Neutrophil (primary cell): Measurements from ENCODE around the gene IFIT1B.

ENCODE experiments used
- H3K27ac ChIP-seq: fragments of 200-600 bp; sonication (generic); 2 replicates; pipeline ENCODE4 v1.5.1; 2016; ENCODE audit warnings: mild to moderate bottlenecking, moderate library complexity
- H3K27me3 ChIP-seq: fragments of 200-600 bp; sonication (generic); 2 replicates; pipeline ENCODE4 v1.6.0; 2016; ENCODE audit warnings: mild to moderate bottlenecking
- H3K36me3 ChIP-seq: fragments of 200-600 bp; sonication (generic); 2 replicates; pipeline ENCODE4 v1.5.1; 2017
- H3K4me1 ChIP-seq, 2 experiments: fragments of 200-600 bp in 1 of 2; sonication (generic) in 1 of 2; 1 replicate in 1 of 2; 2 replicates in 1 of 2; pipeline versions ENCODE4 v1.5.1 to v1.6.1; 2013 to 2016; ENCODE audit warnings: low read depth in 1 of 2, low read length in 1 of 2, mild to moderate bottlenecking in 1 of 2, moderate library complexity in 1 of 2; ENCODE audit not compliant: control insufficient read depth in 1 of 2, insufficient read depth in 1 of 2
- H3K4me3 ChIP-seq, 2 experiments: fragments of 200-600 bp in 1 of 2; sonication (generic) in 1 of 2; 1 replicate in 1 of 2; 2 replicates in 1 of 2; pipeline ENCODE4 v1.5.1; 2013 to 2016; ENCODE audit warnings: low read depth in 1 of 2, low read length in 1 of 2, mild to moderate bottlenecking in 1 of 2, moderate library complexity in 1 of 2
- H3K9me3 ChIP-seq: fragments of 200-600 bp; sonication (generic); 2 replicates; pipeline ENCODE4 v1.5.1; 2016
- CTCF ChIP-seq: fragments of 200-600 bp; sonication (generic); IDR thresholded peaks from 2 replicates; pipeline ENCODE4 v1.5.1; 2016; ENCODE audit warnings: antibody characterized with exemption

Gene IFIT1B

DNA sequence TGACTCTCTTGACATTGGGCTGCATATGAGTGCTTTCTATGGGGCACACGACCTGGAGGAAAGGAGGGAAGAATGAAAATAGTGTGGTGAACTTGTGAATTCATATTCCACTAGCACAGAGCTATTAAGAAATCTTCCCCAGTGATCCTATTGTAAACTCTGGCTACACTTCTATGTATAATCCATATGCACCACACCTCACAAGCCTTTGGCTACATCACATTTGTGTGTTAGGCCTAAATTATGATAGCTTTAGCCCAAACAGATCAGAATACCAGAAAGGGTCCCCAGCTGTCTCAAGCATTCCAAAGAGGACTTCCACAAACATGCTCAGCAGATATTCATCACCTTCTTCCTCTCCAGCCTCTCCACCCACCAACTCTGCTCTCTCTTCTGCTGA is 9.7 kb upstream of the IFIT1B start:
- no peaks in the 10 kb centered on the region for H3K4me1 ChIP-seq
- H3K27me3 ChIP-seq, result no peaks in the 10 kb centered on the region
- no peak overlapping the region for H3K27ac ChIP-seq
- no peak for TF ChIP-seq CTCF
- no peaks in the 10 kb centered on the region for H3K36me3 ChIP-seq
- no peaks in the 10 kb centered on the region for H3K9me3 ChIP-seq
- no peak overlapping the region for H3K4me3 ChIP-seq

- H3K36me3 ChIP-seq, result no peaks in the 10 kb centered on the region
- no peaks in the 10 kb centered on the region for H3K27me3 ChIP-seq
- no peaks in the 10 kb centered on the region for H3K4me1 ChIP-seq
- no peaks in the 10 kb centered on the region for H3K9me3 ChIP-seq
- peak; percentile 41 for TF ChIP-seq CTCF
- H3K27ac ChIP-seq, result no peak overlapping the region
- H3K4me3 ChIP-seq, result no peak overlapping the region
Observed at GRCh38 chr10:89369156-89370105, 8.4 kb upstream of the IFIT1B start.

- no peaks in the 10 kb centered on the region for H3K9me3 ChIP-seq
- no peaks in the 10 kb centered on the region for H3K27me3 ChIP-seq
- no peaks in the 10 kb centered on the region for H3K4me1 ChIP-seq
- no peak overlapping the region for H3K4me3 ChIP-seq
- H3K27ac ChIP-seq, result no peak overlapping the region
- TF ChIP-seq CTCF, result no peak
- no peaks in the 10 kb centered on the region for H3K36me3 ChIP-seq
Observed at GRCh38 chr10:89371079-89371478, 6.8 kb upstream of the IFIT1B start.

DNA sequence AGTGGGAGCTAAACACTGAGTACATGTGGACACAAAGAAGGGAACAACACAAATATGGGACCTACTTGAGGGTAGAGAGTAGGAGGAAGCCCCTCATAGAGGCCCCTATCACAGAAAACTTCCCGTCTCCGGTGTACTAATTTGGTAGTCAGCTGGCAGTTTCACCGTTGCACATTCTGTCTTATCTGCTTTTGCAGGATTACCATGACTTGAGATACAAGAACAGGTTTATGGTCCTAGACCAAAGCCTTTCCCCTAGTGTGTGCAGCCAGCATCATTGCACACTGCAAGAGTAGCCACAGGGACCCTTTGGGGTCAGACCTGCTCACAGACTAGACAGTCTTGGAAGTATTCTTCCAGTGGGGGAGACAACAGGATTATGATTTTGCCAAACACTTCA is 5.9 kb upstream of the IFIT1B start:
- no peaks in the 10 kb centered on the region for H3K36me3 ChIP-seq
- H3K27me3 ChIP-seq, result no peaks in the 10 kb centered on the region
- H3K27ac ChIP-seq, result no peak overlapping the region
- H3K9me3 ChIP-seq, result no peaks in the 10 kb centered on the region
- TF ChIP-seq CTCF, result no peak
- H3K4me1 ChIP-seq, result no peaks in the 10 kb centered on the region
- no peak overlapping the region for H3K4me3 ChIP-seq

DNA sequence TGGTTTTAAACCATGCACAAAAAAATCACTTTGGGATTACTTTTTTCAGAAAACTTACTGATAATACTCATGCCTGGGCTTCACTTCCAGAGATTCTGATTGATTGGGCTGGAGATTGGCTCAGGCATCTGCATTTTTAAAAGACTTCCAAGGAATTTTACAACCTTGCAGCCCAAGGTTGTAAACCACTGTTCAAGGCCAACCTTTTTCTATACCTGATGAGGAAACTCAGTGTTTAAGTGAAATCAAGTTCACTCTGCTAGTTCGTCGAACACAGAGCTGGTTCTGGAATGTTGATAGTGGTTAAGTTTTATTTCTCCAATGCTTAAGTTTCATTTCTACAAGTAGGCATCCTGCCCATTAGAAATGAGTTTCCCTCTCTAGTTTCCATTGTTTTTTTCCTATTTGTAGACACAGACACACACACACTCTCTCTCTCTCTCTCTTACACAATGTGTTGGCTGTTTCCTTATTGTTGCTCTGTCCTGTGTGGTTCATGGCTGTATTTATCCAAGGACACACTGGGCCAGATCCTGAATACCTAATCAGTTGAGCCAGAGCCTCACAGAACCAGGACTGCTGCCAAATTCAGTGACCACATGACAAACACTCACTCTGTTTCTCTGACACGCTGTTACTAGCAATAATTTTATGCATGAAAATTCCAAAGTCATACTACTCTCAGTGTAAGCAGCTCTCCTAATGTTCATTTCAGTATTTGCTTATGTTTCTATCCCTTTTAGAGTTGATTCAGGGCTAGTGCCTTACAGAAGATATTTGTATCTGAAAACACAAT is 3.7 kb upstream of the IFIT1B start:
- Histone ChIP-seq H3K4me1 (no peaks in the 10 kb centered on the region), H3K27me3 (no peaks in the 10 kb centered on the region), H3K4me3 (no peak overlapping the region), H3K36me3 (no peaks in the 10 kb centered on the region), H3K27ac (no peak overlapping the region), H3K9me3 (no peaks in the 10 kb centered on the region)
- no peak for TF ChIP-seq CTCF
